Astrocyte of the cerebellum (primary cell): ENCODE results near the gene NYAP1.

ENCODE experiments used
- DNase-seq: peaks from one replicate; pipeline ENCODE4 v3.0.0-alpha.2; 2011; ENCODE audit warnings: low read depth
- H3K4me3 ChIP-seq: 2 replicates; pipeline ENCODE4 v1.5.1; 2011; ENCODE audit warnings: mild to moderate bottlenecking, low read depth, low read length, moderate library complexity
- in situ Hi-C: cut with HindIII; loops from 2 replicates; pipeline ENCODE4 v1.10.0; 2017; ENCODE audit warnings: low sequenced_read_pairs
- TF ChIP-seq, protein P1 (sequence below): IDR thresholded peaks from 2 replicates; pipeline ENCODE4 v1.5.1; 2012; ENCODE audit warnings: low read length, low read depth, moderate library complexity, mild to moderate bottlenecking; ENCODE audit errors: missing control alignments

The NYAP1 gene

DNA sequence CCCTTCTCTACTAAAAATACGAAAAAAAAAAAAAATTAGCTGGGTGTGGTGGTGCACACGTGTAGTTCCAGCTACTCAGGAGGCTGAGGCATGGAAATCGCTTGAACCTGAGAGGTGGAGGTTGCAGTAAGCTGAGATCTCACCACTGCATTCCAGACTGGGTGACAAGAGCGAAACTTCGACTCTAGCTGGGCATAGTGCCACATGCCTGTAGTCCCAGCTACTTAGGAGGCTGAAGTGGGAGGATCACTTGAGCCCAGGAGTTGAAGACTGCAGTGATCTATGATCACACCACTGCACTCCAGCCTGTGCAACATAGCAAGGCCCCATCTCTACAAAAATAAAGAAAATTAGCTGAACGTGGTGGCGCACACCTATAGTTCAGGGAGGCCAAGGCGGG lies 18.4 kb upstream of the NYAP1 start:
- TF ChIP-seq, protein P1, sequence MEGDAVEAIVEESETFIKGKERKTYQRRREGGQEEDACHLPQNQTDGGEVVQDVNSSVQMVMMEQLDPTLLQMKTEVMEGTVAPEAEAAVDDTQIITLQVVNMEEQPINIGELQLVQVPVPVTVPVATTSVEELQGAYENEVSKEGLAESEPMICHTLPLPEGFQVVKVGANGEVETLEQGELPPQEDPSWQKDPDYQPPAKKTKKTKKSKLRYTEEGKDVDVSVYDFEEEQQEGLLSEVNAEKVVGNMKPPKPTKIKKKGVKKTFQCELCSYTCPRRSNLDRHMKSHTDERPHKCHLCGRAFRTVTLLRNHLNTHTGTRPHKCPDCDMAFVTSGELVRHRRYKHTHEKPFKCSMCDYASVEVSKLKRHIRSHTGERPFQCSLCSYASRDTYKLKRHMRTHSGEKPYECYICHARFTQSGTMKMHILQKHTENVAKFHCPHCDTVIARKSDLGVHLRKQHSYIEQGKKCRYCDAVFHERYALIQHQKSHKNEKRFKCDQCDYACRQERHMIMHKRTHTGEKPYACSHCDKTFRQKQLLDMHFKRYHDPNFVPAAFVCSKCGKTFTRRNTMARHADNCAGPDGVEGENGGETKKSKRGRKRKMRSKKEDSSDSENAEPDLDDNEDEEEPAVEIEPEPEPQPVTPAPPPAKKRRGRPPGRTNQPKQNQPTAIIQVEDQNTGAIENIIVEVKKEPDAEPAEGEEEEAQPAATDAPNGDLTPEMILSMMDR: no peak
- in situ Hi-C loops: no loop called here
- no peak overlapping the region for H3K4me3 ChIP-seq
- no peak for DNase-seq

DNA sequence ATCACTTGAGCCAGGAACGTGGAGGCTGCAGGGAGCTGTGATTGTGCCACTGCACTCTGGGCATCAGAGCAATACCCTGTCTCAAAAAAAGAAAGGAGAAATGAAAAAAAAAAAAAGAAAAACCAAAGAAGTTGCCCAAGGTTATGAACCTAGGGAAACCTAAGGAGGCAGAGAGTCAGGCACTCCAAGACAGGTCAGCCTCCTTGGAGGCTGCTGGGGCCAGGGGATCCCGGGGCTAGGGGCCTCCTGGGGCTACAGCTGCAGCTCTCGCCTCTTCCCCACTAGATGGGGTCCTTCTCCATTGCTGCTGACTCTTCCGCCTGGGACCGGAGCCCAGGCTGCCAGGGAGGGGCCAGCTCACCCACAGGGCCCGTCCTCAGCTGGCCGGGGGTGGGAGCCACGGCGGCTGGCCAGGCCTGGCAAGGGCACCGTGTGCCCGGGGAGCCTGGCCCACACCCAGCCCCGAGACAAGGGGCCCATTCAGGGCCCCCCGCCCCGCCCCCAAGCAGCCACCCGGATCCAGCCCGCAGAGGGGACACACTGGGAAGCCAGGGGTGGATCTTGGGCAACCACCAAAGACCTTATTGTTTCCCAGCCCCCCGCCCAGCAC lies 17.9 kb upstream of the NYAP1 start:
- H3K4me3 ChIP-seq: no peak overlapping the region
- in situ Hi-C loops: no loop called here
- TF ChIP-seq, protein P1: peak; percentile 77
- peak; percentile 28 for DNase-seq

DNA sequence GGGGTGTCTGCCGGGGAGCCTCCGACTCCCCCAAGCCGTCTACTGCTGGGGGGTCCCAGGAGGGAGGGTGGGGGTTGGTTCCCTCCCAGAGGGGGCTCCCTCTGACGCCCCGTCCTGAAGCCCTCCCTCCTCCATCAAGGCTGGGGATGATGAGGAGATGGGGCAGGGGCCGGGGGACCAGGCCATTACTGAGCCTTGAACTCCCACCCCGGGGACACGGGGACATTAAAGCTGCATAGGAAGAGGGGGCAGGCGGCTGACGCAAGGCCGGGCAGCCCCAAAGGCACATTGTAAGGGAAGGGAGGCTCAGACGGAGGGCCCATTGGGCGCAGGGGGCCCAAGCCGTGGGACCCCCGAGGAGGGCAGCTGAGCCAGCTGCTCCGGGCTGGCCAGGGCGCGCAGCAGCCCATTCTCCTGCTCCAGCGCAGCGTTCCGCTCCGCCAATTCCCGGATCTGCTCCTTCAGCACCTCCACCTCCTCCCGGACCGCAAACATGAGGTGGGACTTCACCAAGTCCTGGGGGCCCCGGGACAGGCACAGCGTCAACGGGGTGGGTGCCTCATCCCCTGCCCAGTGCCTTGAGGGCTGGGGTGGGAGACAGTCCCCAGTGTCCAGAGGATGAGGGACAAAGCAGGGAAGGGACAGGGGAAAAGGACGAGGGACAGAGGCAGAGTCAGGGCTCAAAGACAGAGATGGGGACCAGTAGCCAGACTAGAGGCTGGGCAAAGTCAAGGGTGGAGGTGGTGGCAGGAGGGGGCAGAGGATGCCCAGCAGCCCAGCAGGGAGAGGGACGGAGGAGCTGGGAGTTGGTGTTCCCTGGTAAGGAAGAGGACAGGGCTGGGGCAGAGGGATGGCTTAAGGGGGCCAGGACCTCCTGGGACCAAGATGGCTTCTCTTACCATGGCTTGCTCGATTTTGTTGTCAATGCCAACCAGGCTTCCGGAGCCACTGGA lies 16.8 kb upstream of the NYAP1 start:
- DNase-seq: no peak
- H3K4me3 ChIP-seq: no peak overlapping the region
- in situ Hi-C loops: no loop called here
- TF ChIP-seq, protein P1: no peak

DNA sequence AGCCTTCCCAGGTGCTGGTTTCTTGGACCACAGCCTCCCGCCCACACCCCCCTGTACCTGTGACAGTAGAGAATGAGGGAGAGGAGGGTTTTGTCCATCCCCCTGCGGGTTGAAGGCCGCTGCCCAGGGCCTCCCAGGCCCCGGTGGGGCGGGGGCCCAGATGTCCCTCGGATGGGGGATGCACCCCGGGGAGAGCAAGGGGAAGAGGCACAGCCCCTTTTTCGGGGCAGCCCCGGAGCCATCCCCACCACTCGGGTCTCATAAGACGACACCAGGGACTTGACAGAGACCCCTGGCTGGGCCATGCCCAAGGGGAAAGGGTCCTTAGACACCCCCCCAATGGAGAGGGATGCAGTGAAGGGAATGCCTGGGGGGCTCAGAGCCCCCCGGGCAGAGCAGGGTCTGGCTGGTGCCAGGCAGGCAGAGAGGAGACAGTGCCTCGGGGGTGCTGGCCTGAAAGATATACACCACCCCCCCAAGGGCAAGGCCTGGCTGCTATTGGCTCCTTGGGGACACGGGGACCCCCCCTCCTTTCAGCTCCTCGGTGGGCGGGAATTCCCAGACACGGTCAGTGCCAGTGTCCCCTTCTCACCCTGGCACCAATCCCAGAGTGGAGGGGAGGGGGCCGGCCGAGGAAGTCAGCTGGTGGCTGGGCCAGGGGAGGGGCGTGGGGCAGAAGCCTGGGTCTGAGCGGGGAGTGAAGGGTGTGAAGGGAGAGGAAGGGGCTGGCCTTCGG lies 15.9 kb upstream of the NYAP1 start:
- no peak overlapping the region for H3K4me3 ChIP-seq
- no peak for DNase-seq
- TF ChIP-seq, protein P1: no peak
- in situ Hi-C loops: no loop called here

DNA sequence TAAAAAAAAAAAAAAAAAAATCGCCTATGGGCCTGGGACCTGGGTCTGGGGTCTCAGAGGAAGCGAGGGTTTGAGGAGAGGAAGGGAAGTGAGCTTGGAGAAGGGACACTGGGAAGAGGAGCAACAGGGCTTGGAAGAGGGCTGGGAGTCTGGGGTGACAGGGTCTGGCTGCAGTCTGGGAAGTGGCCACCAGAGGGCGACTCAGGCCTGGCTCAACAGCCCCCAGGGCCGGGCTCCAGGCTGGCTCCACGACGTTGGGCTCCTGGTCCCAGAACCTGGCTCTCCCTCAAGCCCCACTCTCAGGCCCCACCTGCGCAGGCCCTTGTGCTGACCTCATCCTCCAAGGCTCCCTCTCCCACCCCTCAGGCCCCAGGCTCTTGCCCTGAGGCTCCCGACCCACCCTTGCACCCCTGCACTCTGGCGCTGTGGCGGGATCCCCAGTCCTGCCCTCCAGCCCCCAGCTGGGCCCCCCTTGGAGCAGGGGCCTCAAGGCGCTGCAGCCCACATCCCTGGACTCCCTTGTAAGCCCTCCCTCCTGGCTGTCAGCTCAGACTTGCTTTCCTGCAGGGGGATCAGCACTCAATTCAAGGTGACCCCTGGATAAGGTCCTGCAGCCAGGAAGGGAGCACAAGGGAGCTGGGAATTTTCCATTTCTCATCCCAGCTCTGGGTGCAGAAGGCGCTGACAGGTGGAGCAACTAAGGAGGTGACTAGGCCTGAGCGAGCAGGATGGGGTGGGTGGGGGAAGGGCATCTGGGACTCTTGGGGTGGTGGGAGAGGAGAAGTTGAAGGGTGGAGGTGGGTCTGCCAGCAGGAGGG lies 14.3 kb upstream of the NYAP1 start:
- DNase-seq: peak; percentile 42
- H3K4me3 ChIP-seq: no peak overlapping the region
- TF ChIP-seq, protein P1: peak; percentile 91
- in situ Hi-C loops: no loop called here

DNA sequence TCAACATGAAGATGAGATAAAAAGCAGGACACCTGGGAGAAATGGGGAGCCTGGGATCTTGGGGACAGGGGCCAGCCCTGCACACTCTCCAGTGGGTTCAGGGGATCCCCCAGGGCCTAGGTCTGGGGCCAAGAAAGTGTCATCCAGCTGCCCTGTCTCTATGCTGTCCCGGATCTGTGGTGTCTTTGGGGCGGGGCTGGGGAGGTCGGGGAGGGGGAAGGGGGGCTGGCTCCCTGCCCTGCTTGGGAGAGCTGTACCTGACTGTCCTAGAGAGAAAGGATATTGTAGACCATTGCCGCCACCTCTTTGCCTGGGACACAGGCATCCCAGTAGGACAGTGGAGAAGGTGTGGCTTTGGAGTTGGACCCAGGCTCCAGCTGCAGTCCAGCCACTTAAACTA lies 12.7 kb upstream of the NYAP1 start:
- in situ Hi-C loops: no loop called here
- no peak for DNase-seq
- TF ChIP-seq, protein P1: no peak

More for the DNA sequence above, 12.7 kb upstream of the NYAP1 start:
- no peak overlapping the region for H3K4me3 ChIP-seq
